Measurements from ENCODE around the gene LRTM2. TPM values are rescaled to one million over a fixed set of nuclear protein-coding genes. Genes with fewer than 3 reads are reported as not detected.

The LRTM2 gene
- total and polyA plus RNA-seq, 2 of the 4 experiments (the other 2 are of a cell fraction) = not detected

GRCh38 chr12:1823237-1823636, 2.9 kb downstream of the LRTM2 start:
- no peak overlapping the region for H4K91ac ChIP-seq (ENCODE audit: insufficient read depth, low read depth, low read length)
- 92% methylated on average over 2 of the region's 10 CpGs; no CpG with 5 or more reads in 1 of the 2 experiments for WGBS, 2 experiments (ENCODE audit: extremely low coverage in 2 of 2, insufficient read length in 1 of 2)
- H3K4me3 ChIP-seq (ENCODE audit: insufficient read depth, low read depth, low read length) = no peak overlapping the region
- H2BK5ac ChIP-seq (ENCODE audit: low read depth, low read length, poor library complexity, severe bottlenecking) = no peak overlapping the region
- no peak overlapping the region for H3K14ac ChIP-seq (replicated peaks; ENCODE audit: low read depth, low read length)
- H3K23ac ChIP-seq (ENCODE audit: low read depth, low read length) = no peak overlapping the region
- DNase-seq (no peak), ATAC-seq (ENCODE audit: low read depth) (no peak)
- intact Hi-C loops (cut with micrococcal nuclease) = no loop called here
- no peak overlapping the region for H2BK120ac ChIP-seq (ENCODE audit: low read depth, low read length)
- H3K36me3 ChIP-seq (ENCODE audit: control insufficient read depth, insufficient read depth, low read length) = no peaks in the 10 kb centered on the region
- peaks cover 76% of the 10 kb centered on the region for H3K27me3 ChIP-seq (ENCODE audit: control insufficient read depth, insufficient read depth, low read length)
- no peaks in the 10 kb centered on the region for H3K9me1 ChIP-seq (ENCODE audit: insufficient read depth, low read length)
- no peak overlapping the region for H3K4me2 ChIP-seq (ENCODE audit: low read depth, low read length)
- no peak overlapping the region for H2AFZ ChIP-seq (replicated peaks; ENCODE audit: low read length, poor library complexity)
- dilution Hi-C loops (cut with HindIII; ENCODE audit: low sequenced_read_pairs, unreplicated experiment) = no loop called here
- no peaks in the 10 kb centered on the region for H3K4me1 ChIP-seq (ENCODE audit: control insufficient read depth, insufficient read depth, low read length)
- ChIA-PET CTCF (no interaction called here), POLR2A (ENCODE audit: unreplicated experiment) (no interaction called here)
- no peaks in the 10 kb centered on the region for H3K9me3 ChIP-seq (ENCODE audit: control insufficient read depth, insufficient read depth, low read length)
- no peak overlapping the region for H2BK20ac ChIP-seq (ENCODE audit: low read depth, low read length)
- H3K4ac ChIP-seq (ENCODE audit: low read depth, low read length) = no peak overlapping the region
- in situ Hi-C loops (cut with MboI; ENCODE audit: low sequenced_read_pairs) = loop anchor here (25.0 kb wide), 1 partner anchor 464 kb away; no protein-coding TSS in a partner anchor
- H2BK15ac ChIP-seq (ENCODE audit: low read depth, low read length) = no peak overlapping the region
- H4K20me1 ChIP-seq (ENCODE audit: insufficient read depth, low read length) = no peaks in the 10 kb centered on the region
- no peak overlapping the region for H4K5ac ChIP-seq (ENCODE audit: low read depth, low read length)
- no peak overlapping the region for H3K56ac ChIP-seq (ENCODE audit: extremely low read depth, insufficient read depth, low read length)
- no peak overlapping the region for H3K27ac ChIP-seq (ENCODE audit: insufficient read depth, low read length)
- no peak overlapping the region for H3K18ac ChIP-seq (ENCODE audit: low read depth, low read length)
- no TSS peak for BruUV-seq (replicated peaks)
- TF ChIP-seq FOS (IDR thresholded peaks at IDR 0.05; ENCODE audit: low read depth, low read length) (no peak), MXI1 (IDR thresholded peaks at IDR 0.05; ENCODE audit: borderline replicate concordance, low read depth, low read length) (no peak), CEBPB (IDR thresholded peaks at IDR 0.05; ENCODE audit: low read depth, low read length) (no peak), USF2 (IDR thresholded peaks at IDR 0.05; ENCODE audit: low read depth, low read length) (no peak), MAFK (IDR thresholded peaks at IDR 0.05; ENCODE audit: low read depth, low read length) (no peak), BHLHE40 (IDR thresholded peaks at IDR 0.05; ENCODE audit: low read depth, low read length) (no peak)
- TF ChIP-seq, protein P1, sequence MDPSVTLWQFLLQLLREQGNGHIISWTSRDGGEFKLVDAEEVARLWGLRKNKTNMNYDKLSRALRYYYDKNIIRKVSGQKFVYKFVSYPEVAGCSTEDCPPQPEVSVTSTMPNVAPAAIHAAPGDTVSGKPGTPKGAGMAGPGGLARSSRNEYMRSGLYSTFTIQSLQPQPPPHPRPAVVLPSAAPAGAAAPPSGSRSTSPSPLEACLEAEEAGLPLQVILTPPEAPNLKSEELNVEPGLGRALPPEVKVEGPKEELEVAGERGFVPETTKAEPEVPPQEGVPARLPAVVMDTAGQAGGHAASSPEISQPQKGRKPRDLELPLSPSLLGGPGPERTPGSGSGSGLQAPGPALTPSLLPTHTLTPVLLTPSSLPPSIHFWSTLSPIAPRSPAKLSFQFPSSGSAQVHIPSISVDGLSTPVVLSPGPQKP (IDR thresholded peaks at IDR 0.05; ENCODE audit: borderline replicate concordance, low read depth, low read length) = no peak
- H3K9ac ChIP-seq (ENCODE audit: low read depth, low read length) = no peak overlapping the region
- no peak overlapping the region for H2AK9ac ChIP-seq (replicated peaks; ENCODE audit: low read depth, low read length, poor library complexity)
- no peaks in the 10 kb centered on the region for H3K79me1 ChIP-seq (ENCODE audit: low read depth in 1 of 2, low read length in 2 of 2)
- no peak overlapping the region for H2AK5ac ChIP-seq (ENCODE audit: low read depth, low read length)
- no peak overlapping the region for H4K8ac ChIP-seq (ENCODE audit: low read depth in 2 of 2, low read length in 2 of 2)

Data from IMR-90 (cell line).